Adipocyte (in vitro differentiated cells): ENCODE measurements around the gene ARV1.
"Not testable (repeated sequence)": the region's sequence is repeated elsewhere in the genome, so short reads cannot be mapped to it uniquely, and the experiment has no call there.

Source experiments
- DNase-seq: peaks from one replicate; pipeline ENCODE4 v3.0.0-alpha.2; 2015; ENCODE audit warnings: low read depth
- H3K27me3 ChIP-seq: replicated peaks from 2 replicates; pipeline ENCODE4 v1.7.0; 2013; ENCODE audit warnings: mild to moderate bottlenecking, low read length, moderate library complexity; ENCODE audit not compliant: control insufficient read depth, insufficient read depth
- H3K36me3 ChIP-seq: 2 replicates; pipeline ENCODE4 v1.7.0; 2013; ENCODE audit warnings: low read length, mild to moderate bottlenecking, moderate library complexity; ENCODE audit not compliant: control insufficient read depth, insufficient read depth, severe bottlenecking
- H3K4me1 ChIP-seq: 2 replicates; pipeline ENCODE4 v1.7.0; 2013; ENCODE audit warnings: mild to moderate bottlenecking, low read length, moderate library complexity; ENCODE audit not compliant: control insufficient read depth, insufficient read depth
- H3K4me3 ChIP-seq: 2 replicates; pipeline ENCODE4 v1.7.0; 2013; ENCODE audit warnings: mild to moderate bottlenecking, low read length, moderate library complexity
- H3K9ac ChIP-seq: 2 replicates; pipeline ENCODE4 v1.7.0; 2013; ENCODE audit warnings: mild to moderate bottlenecking, low read length, moderate library complexity
- H3K9me3 ChIP-seq: 2 replicates; pipeline ENCODE4 v1.7.0; 2013; ENCODE audit warnings: mild to moderate bottlenecking, low read length, moderate library complexity; ENCODE audit not compliant: control insufficient read depth

ARV1 gene

GRCh38 chr1:230992100-230992774 is 13.3 kb downstream of the ARV1 start:
- no peak for DNase-seq
- H3K36me3 ChIP-seq = peaks cover 62% of the 10 kb centered on the region
- peaks cover 19% of the 10 kb centered on the region for H3K4me1 ChIP-seq
- H3K27me3 ChIP-seq = no peaks in the 10 kb centered on the region
- H3K4me3 ChIP-seq = no peak overlapping the region
- no peaks in the 10 kb centered on the region for H3K9me3 ChIP-seq
- no peak overlapping the region for H3K9ac ChIP-seq

GRCh38 chr1:230994860-230995259 is 16.0 kb downstream of the ARV1 start:
- Histone ChIP-seq H3K4me1 (peaks cover 19% of the 10 kb centered on the region), H3K9me3 (no peaks in the 10 kb centered on the region)
- DNase-seq = no peak

GRCh38 chr1:231000201-231000600 is 21.3 kb downstream of the ARV1 start:
- Histone ChIP-seq H3K27me3 (no peaks in the 10 kb centered on the region), H3K4me3 (no peak overlapping the region), H3K4me1 (peaks cover 2% of the 10 kb centered on the region), H3K36me3 (peaks cover 72% of the 10 kb centered on the region), H3K9ac (no peak overlapping the region), H3K9me3 (peaks cover 20% of the 10 kb centered on the region)
- DNase-seq = no peak

More at GRCh38 chr1:230994860-230995259, 16.0 kb downstream of the ARV1 start:
- Histone ChIP-seq H3K36me3 (peaks cover 78% of the 10 kb centered on the region), H3K27me3 (no peaks in the 10 kb centered on the region), H3K9ac (no peak overlapping the region), H3K4me3 (no peak overlapping the region)

GRCh38 chr1:231000639-231001038 is 21.7 kb downstream of the ARV1 start:
- Histone ChIP-seq H3K4me3 (no peak overlapping the region), H3K27me3 (no peaks in the 10 kb centered on the region), H3K4me1 (no peaks in the 10 kb centered on the region), H3K36me3 (peaks cover 68% of the 10 kb centered on the region), H3K9me3 (peaks cover 22% of the 10 kb centered on the region), H3K9ac (no peak overlapping the region)
- no peak for DNase-seq

- Histone ChIP-seq H3K4me3 (no peak overlapping the region), H3K4me1 (no peaks in the 10 kb centered on the region), H3K9ac (no peak overlapping the region), H3K27me3 (no peaks in the 10 kb centered on the region), H3K9me3 (peaks cover 31% of the 10 kb centered on the region), H3K36me3 (peaks cover 55% of the 10 kb centered on the region)
- no peak for DNase-seq
Observed at GRCh38 chr1:231001892-231002291, 23.0 kb downstream of the ARV1 start.

- not testable (repeated sequence) for H3K4me1 ChIP-seq, DNase-seq, H3K27me3 ChIP-seq, H3K9ac ChIP-seq, H3K4me3 ChIP-seq
- Histone ChIP-seq H3K9me3 (peaks cover 37% of the 10 kb centered on the region), H3K36me3 (peaks cover 13% of the 10 kb centered on the region)
Observed at GRCh38 chr1:231007535-231007934, 28.6 kb downstream of the ARV1 start.

GRCh38 chr1:231011360-231011759 is 32.5 kb downstream of the ARV1 start:
- H3K4me1 ChIP-seq = no peaks in the 10 kb centered on the region
- H3K4me3 ChIP-seq = no peak overlapping the region
- peaks cover 31% of the 10 kb centered on the region for H3K36me3 ChIP-seq
- DNase-seq = no peak
- peaks cover 11% of the 10 kb centered on the region for H3K9me3 ChIP-seq
- H3K9ac ChIP-seq = no peak overlapping the region
- no peaks in the 10 kb centered on the region for H3K27me3 ChIP-seq

- H3K9me3 ChIP-seq = peaks cover 5% of the 10 kb centered on the region
- H3K4me3 ChIP-seq = no peak overlapping the region
- no peaks in the 10 kb centered on the region for H3K4me1 ChIP-seq
- DNase-seq = no peak
- H3K36me3 ChIP-seq = peaks cover 37% of the 10 kb centered on the region
- no peaks in the 10 kb centered on the region for H3K27me3 ChIP-seq
- no peak overlapping the region for H3K9ac ChIP-seq
Observed at GRCh38 chr1:231011963-231012362, 33.1 kb downstream of the ARV1 start.

- Histone ChIP-seq H3K4me1 (no peaks in the 10 kb centered on the region), H3K36me3 (peaks cover 53% of the 10 kb centered on the region)
Observed at GRCh38 chr1:231013391-231014015, 34.6 kb downstream of the ARV1 start.

GRCh38 chr1:231016234-231016633 is 37.3 kb downstream of the ARV1 start:
- H3K9ac ChIP-seq = no peak overlapping the region
- H3K4me1 ChIP-seq = no peaks in the 10 kb centered on the region
- DNase-seq = no peak
- no peaks in the 10 kb centered on the region for H3K27me3 ChIP-seq
- H3K9me3 ChIP-seq = no peaks in the 10 kb centered on the region
- H3K36me3 ChIP-seq = peaks cover 70% of the 10 kb centered on the region
- H3K4me3 ChIP-seq = no peak overlapping the region

More at GRCh38 chr1:231013391-231014015, 34.6 kb downstream of the ARV1 start:
- H3K27me3 ChIP-seq = no peaks in the 10 kb centered on the region
- H3K9ac ChIP-seq = no peak overlapping the region
- H3K9me3 ChIP-seq = no peaks in the 10 kb centered on the region
- no peak for DNase-seq
- H3K4me3 ChIP-seq = no peak overlapping the region

- Histone ChIP-seq H3K4me1 (no peaks in the 10 kb centered on the region), H3K4me3 (no peak overlapping the region), H3K9ac (no peak overlapping the region), H3K27me3 (no peaks in the 10 kb centered on the region), H3K36me3 (peaks cover 70% of the 10 kb centered on the region), H3K9me3 (no peaks in the 10 kb centered on the region)
- DNase-seq = no peak
Observed at GRCh38 chr1:231016966-231017365, 38.1 kb downstream of the ARV1 start.
